ENCODE results near the gene FIGN. TPM values are rescaled to one million over a fixed set of nuclear protein-coding genes. Genes with fewer than 3 reads are reported as not detected.
A peak's percentile ranks its signal among the peaks of the same experiment; 100 is the strongest.

The FIGN gene
- total RNA-seq, 1 donor from 2014 or later = 41.1 TPM

DNA sequence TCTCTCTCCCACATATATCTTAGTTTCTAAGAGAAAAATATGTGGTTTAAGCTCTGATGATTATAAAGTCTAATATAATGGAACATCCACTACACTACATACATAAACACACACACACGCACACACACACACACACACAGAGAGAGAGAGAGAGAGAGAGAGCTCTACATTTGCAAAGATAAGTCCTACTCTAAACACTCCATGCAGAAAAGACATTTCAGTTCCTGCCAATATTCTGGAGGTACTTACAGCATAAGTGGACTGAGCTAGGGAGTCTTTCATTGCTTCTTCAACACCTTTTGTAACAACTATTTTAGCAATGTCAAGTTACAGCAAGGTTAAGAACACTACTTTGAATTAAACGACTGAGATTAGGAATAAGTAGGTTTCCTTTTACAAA, 80.1 kb downstream of the FIGN start:
- Mint-ChIP-seq H3K4me3 (no peak overlapping the region), H3K4me1 (peaks cover 25% of the 10 kb centered on the region), H3K27ac (no peak overlapping the region), H3K9me3 (no peaks in the 10 kb centered on the region), H3K36me3 (peaks cover 22% of the 10 kb centered on the region), H3K27me3 (ENCODE audit: insufficient read depth, low read depth) (no peaks in the 10 kb centered on the region)
- H3K4me1 ChIP-seq = peaks cover 43% of the 10 kb centered on the region
- H3K9ac ChIP-seq = no peak overlapping the region
- H3K27ac ChIP-seq = no peak overlapping the region
- no peak overlapping the region for H3K4me2 ChIP-seq
- no peak overlapping the region for H3K4me3 ChIP-seq
- TF ChIP-seq EZH2phosphoT487 (IDR thresholded peaks at IDR 0.05) = no peak
- TF ChIP-seq, protein P1, sequence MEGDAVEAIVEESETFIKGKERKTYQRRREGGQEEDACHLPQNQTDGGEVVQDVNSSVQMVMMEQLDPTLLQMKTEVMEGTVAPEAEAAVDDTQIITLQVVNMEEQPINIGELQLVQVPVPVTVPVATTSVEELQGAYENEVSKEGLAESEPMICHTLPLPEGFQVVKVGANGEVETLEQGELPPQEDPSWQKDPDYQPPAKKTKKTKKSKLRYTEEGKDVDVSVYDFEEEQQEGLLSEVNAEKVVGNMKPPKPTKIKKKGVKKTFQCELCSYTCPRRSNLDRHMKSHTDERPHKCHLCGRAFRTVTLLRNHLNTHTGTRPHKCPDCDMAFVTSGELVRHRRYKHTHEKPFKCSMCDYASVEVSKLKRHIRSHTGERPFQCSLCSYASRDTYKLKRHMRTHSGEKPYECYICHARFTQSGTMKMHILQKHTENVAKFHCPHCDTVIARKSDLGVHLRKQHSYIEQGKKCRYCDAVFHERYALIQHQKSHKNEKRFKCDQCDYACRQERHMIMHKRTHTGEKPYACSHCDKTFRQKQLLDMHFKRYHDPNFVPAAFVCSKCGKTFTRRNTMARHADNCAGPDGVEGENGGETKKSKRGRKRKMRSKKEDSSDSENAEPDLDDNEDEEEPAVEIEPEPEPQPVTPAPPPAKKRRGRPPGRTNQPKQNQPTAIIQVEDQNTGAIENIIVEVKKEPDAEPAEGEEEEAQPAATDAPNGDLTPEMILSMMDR (IDR thresholded peaks at IDR 0.05) = no peak
- no peak for TF ChIP-seq EZH2 (IDR thresholded peaks at IDR 0.05)
- H3K27me3 ChIP-seq = no peaks in the 10 kb centered on the region
- peaks cover 97% of the 10 kb centered on the region for H3K79me2 ChIP-seq (ENCODE audit: low read depth)
- H2AFZ ChIP-seq (replicated peaks) = no peak overlapping the region
- H3K36me3 ChIP-seq = peaks cover 4% of the 10 kb centered on the region
- no peaks in the 10 kb centered on the region for H4K20me1 ChIP-seq (ENCODE audit: low read depth)
- no peaks in the 10 kb centered on the region for H3K9me3 ChIP-seq (ENCODE audit: low read depth)
- no peak for DNase-seq (ENCODE audit: low spot score)
- peaks cover 8% of the 10 kb centered on the region for H3F3A ChIP-seq (ENCODE audit: low read depth)

DNA sequence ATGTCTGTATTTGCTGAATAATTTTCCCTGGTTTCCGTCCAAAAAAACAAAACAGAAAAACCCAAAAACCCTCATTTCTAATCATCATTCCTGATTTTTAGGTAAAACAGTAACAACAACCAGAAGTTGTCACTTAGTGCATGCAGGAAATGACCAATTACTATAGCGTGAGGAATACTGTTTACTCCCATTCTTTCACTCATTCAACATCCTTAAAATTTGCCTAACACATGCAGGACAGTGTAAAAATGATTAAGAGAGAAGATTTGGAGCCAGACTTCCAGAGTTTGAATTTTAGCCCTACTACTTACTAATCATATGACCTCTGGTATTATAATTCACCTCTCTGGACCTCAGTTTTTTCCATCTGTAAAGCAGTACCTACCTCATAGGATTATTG, 83.1 kb downstream of the FIGN start:
- no peak for TF ChIP-seq EZH2phosphoT487 (IDR thresholded peaks at IDR 0.05)
- TF ChIP-seq EZH2 (IDR thresholded peaks at IDR 0.05) = no peak
- TF ChIP-seq, protein P1 (IDR thresholded peaks at IDR 0.05) = no peak
- H3K27ac Mint-ChIP-seq = no peak overlapping the region
- peaks cover 30% of the 10 kb centered on the region for H3K4me1 Mint-ChIP-seq

DNA sequence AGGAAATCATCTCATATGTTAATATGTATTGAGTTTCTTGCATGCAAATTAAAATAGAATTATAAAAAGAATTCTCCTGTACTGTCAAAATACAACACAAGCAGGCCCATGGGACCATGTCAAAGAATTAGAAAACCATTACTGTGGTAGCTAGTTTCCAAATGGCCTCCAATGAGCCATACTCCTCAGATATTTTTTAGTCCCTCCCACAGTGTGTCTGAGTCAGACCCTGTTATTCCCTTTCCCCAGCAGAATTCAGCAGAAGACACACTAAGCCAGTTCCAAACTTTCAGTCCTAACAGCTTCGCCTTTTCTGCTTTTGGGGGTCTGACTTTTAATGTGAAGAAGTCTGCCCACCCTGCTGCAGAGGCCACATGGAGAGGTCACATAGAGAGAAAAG, 86.7 kb downstream of the FIGN start:
- Histone ChIP-seq H3F3A (ENCODE audit: low read depth) (peaks cover 31% of the 10 kb centered on the region), H3K4me1 (peaks cover 66% of the 10 kb centered on the region), H3K9ac (no peak overlapping the region), H3K9me3 (ENCODE audit: low read depth) (no peaks in the 10 kb centered on the region), H3K36me3 (no peaks in the 10 kb centered on the region), H2AFZ (replicated peaks) (no peak overlapping the region), H3K4me3 (no peak overlapping the region), H3K27me3 (no peaks in the 10 kb centered on the region), H3K27ac (peak overlapping the region; percentile 66), H3K4me2 (peak overlapping the region; percentile 38), H3K79me2 (ENCODE audit: low read depth) (peaks cover 99% of the 10 kb centered on the region), H4K20me1 (ENCODE audit: low read depth) (peaks cover 13% of the 10 kb centered on the region)
- H3K4me1 Mint-ChIP-seq = peaks cover 30% of the 10 kb centered on the region
- no peaks in the 10 kb centered on the region for H3K27me3 Mint-ChIP-seq (ENCODE audit: insufficient read depth, low read depth)
- H3K36me3 Mint-ChIP-seq = peaks cover 7% of the 10 kb centered on the region
- H3K9me3 Mint-ChIP-seq = no peaks in the 10 kb centered on the region
- DNase-seq (ENCODE audit: low spot score) = no peak
- no peak overlapping the region for H3K4me3 Mint-ChIP-seq
- no peak overlapping the region for H3K27ac Mint-ChIP-seq
- no peak for TF ChIP-seq EZH2phosphoT487 (IDR thresholded peaks at IDR 0.05)
- no peak for TF ChIP-seq EZH2 (IDR thresholded peaks at IDR 0.05)
- TF ChIP-seq, protein P1 (IDR thresholded peaks at IDR 0.05) = no peak

More for the DNA sequence above, 83.1 kb downstream of the FIGN start:
- no peak for DNase-seq (ENCODE audit: low spot score)
- Mint-ChIP-seq H3K36me3 (peaks cover 19% of the 10 kb centered on the region), H3K4me3 (no peak overlapping the region), H3K27me3 (ENCODE audit: insufficient read depth, low read depth) (no peaks in the 10 kb centered on the region), H3K9me3 (no peaks in the 10 kb centered on the region)
- H3K9ac ChIP-seq = no peak overlapping the region
- H3K36me3 ChIP-seq = peaks cover 4% of the 10 kb centered on the region
- peaks cover 15% of the 10 kb centered on the region for H3F3A ChIP-seq (ENCODE audit: low read depth)
- H3K4me3 ChIP-seq = no peak overlapping the region
- no peak overlapping the region for H2AFZ ChIP-seq (replicated peaks)
- no peak overlapping the region for H3K27ac ChIP-seq
- no peaks in the 10 kb centered on the region for H3K9me3 ChIP-seq (ENCODE audit: low read depth)
- H4K20me1 ChIP-seq (ENCODE audit: low read depth) = peaks cover 6% of the 10 kb centered on the region
- no peaks in the 10 kb centered on the region for H3K27me3 ChIP-seq
- peaks cover 99% of the 10 kb centered on the region for H3K79me2 ChIP-seq (ENCODE audit: low read depth)
- no peak overlapping the region for H3K4me2 ChIP-seq
- peaks cover 50% of the 10 kb centered on the region for H3K4me1 ChIP-seq

Data from neural progenitor cell (in vitro differentiated cells).